Esophagus squamous epithelium (tissue), 4 donors: ENCODE data around the gene DHRS7C.

Source experiments
- CTCF ChIP-seq, 6 experiments: fragments of 450-650 bp in 4 of 6; fragments of 200-600 bp in 2 of 6; sonication (generic) in 2 of 6; IDR thresholded peaks; one replicate each; pipeline ENCODE4 v1.5.1; 2016 to 2019; ENCODE audit warnings: antibody characterized with exemption in 6 of 6, mild to moderate bottlenecking in 4 of 6, moderate library complexity in 4 of 6
- POLR2A ChIP-seq, 4 donors: fragments of 450-650 bp; IDR thresholded peaks; one replicate each; pipeline ENCODE4 v1.6.1; 2017; ENCODE audit warnings: antibody characterized with exemption in 4 of 4, mild to moderate bottlenecking in 4 of 4, moderate library complexity in 3 of 4

DNA sequence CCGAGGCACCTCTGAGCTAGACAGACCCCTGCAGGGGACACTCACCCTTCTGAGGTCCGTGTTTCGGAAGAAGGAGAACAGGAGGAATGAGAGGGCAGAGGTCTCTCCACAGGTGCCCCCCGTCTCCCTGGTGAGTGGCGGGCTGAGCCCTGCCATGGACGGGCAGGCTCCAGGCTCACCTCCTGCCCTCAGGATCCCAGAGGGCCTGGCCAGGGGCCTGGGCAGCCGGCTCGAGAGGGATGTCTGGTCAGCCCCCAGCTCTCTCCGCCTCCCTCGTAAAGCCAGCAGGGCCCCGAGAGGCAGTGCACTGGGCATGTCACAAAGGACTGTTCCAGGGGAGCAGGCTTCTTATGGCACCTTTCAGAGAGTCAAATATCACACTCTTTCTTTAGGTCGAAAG, 62.8 kb downstream of the DHRS7C start:
- TF ChIP-seq CTCF (IDR thresholded peaks at IDR 0.05) (no peak), POLR2A (IDR thresholded peaks at IDR 0.05) (no peak)
